Endothelial cell of umbilical vein (primary cell): Measurements from ENCODE around the gene CENPB. TPM values are rescaled to one million over a fixed set of nuclear protein-coding genes. Genes with fewer than 3 reads are reported as not detected.

Experiments used
- BruUV-seq: library from RNA; stranded (reverse); fragments of 400-500 nt; replicated peaks from 2 replicates; lab custom pipeline; 2021; lab: Mats Ljungman, UMichigan
- CTCF ChIA-PET: fragments of 300-600, 350-600 bp; sonication (Branson Sonifier 250); formaldehyde crosslinking; loops from one replicate; lab custom pipeline; 2021; ENCODE audit warnings: antibody characterized with exemption, inconsistent platforms; lab: Charles Lee
- POLR2A ChIA-PET: fragments of 300-600, 350-600 bp; sonication (Branson Sonifier 250); formaldehyde crosslinking; loops from one replicate; lab custom pipeline; 2021; ENCODE audit warnings: antibody characterized with exemption, inconsistent platforms; lab: Charles Lee
- DNase-seq: peaks from one replicate; pipeline ENCODE4 v3.0.0-alpha.2; 2011; ENCODE audit warnings: low read depth, low spot score
- FAIRE-seq: peaks from 2 replicates; lab custom pipeline; 2011; peaks lifted over from hg19 to GRCh38; lab: Jason Lieb, UNC
- H2AFZ ChIP-seq: 2 replicates; pipeline ENCODE4 v1.6.0; 2012; ENCODE audit warnings: low read depth, low read length, control low read depth, inconsistent platforms
- H3K27ac ChIP-seq: 2 replicates; pipeline ENCODE4 v1.5.1; 2011; ENCODE audit warnings: low read depth, mild to moderate bottlenecking, control low read depth, low read length, moderate library complexity; ENCODE audit not compliant: insufficient read depth
- H3K27me3 ChIP-seq, 2 experiments: 2 replicates each; pipeline versions ENCODE4 v1.6.0 to v1.6.1; 2011; ENCODE audit warnings: low read length in 2 of 2, mixed read lengths in 1 of 2; ENCODE audit not compliant: control insufficient read depth in 2 of 2, insufficient read depth in 2 of 2
- H3K36me3 ChIP-seq, 2 experiments: 2 replicates in 1 of 2; 3 replicates in 1 of 2; pipeline ENCODE4 v1.5.1; 2011; ENCODE audit warnings: low read length in 2 of 2, mild to moderate bottlenecking in 1 of 2, moderate library complexity in 1 of 2; ENCODE audit not compliant: control insufficient read depth in 2 of 2, insufficient read depth in 2 of 2; ENCODE audit errors: extremely low read depth in 1 of 2
- H3K4me1 ChIP-seq: 3 replicates; pipeline ENCODE4 v1.5.1; 2011; ENCODE audit warnings: mild to moderate bottlenecking, low read length; ENCODE audit not compliant: control insufficient read depth, insufficient read depth; ENCODE audit errors: extremely low read depth
- H3K4me2 ChIP-seq: 2 replicates; pipeline ENCODE4 v1.6.1; 2011; ENCODE audit warnings: low read length, control low read depth, mixed read lengths; ENCODE audit not compliant: insufficient read depth
- H3K4me3 ChIP-seq, 3 experiments: fragments of 200-600 bp in 1 of 3; sonication (generic), shearing (Covaris generic) in 1 of 3; replicated peaks in 1 of 3; 2 replicates each; pipeline ENCODE4 v1.5.1; 2011 to 2016; ENCODE audit warnings: control low read depth in 3 of 3, low read length in 3 of 3, mild to moderate bottlenecking in 2 of 3, inconsistent platforms in 1 of 3, low read depth in 1 of 3, moderate library complexity in 1 of 3; ENCODE audit not compliant: insufficient read depth in 1 of 3
- H3K79me2 ChIP-seq: 2 replicates; pipeline ENCODE4 v1.6.0; 2012; ENCODE audit warnings: low read length, inconsistent platforms; ENCODE audit not compliant: control insufficient read depth, insufficient read depth
- H3K9ac ChIP-seq: replicated peaks from 2 replicates; pipeline ENCODE3; 2011; ENCODE audit warnings: low read length, control low read depth; ENCODE audit not compliant: insufficient read depth; ENCODE audit errors: extremely low read depth
- H3K9me1 ChIP-seq: replicated peaks from 3 replicates; pipeline ENCODE4 v1.6.0; 2011; ENCODE audit warnings: mild to moderate bottlenecking, low read length; ENCODE audit not compliant: control insufficient read depth, insufficient read depth; ENCODE audit errors: extremely low read depth
- H3K9me3 ChIP-seq: replicated peaks from 2 replicates; pipeline ENCODE4 v1.5.1; 2012; ENCODE audit warnings: low read length, inconsistent platforms; ENCODE audit not compliant: control insufficient read depth, insufficient read depth
- H4K20me1 ChIP-seq: replicated peaks from 2 replicates; pipeline ENCODE3; 2011; ENCODE audit warnings: mild to moderate bottlenecking, low read length; ENCODE audit not compliant: control insufficient read depth, insufficient read depth; ENCODE audit errors: extremely low read depth
- CTCF ChIP-seq, 2 donors: IDR thresholded peaks; 1 replicate in 1 of 2; 2 replicates in 1 of 2; pipeline ENCODE4 v1.5.1; 2011; ENCODE audit warnings: low read length in 2 of 2, mild to moderate bottlenecking in 2 of 2, moderate library complexity in 2 of 2, control low read depth in 1 of 2, inconsistent platforms in 1 of 2, low read depth in 1 of 2; ENCODE audit not compliant: insufficient read depth in 1 of 2; ENCODE audit errors: extremely low read depth in 1 of 2
- EZH2 ChIP-seq: IDR thresholded peaks from 2 replicates; pipeline ENCODE4 v1.6.1; 2012; ENCODE audit warnings: borderline replicate concordance, low read depth, mild to moderate bottlenecking, moderate library complexity, low read length, inconsistent platforms; ENCODE audit not compliant: severe bottlenecking
- FOS ChIP-seq: IDR thresholded peaks from 2 replicates; pipeline ENCODE4 v1.6.1; 2011; ENCODE audit warnings: mild to moderate bottlenecking, low read length, moderate library complexity, borderline replicate concordance; ENCODE audit not compliant: insufficient read depth
- GATA2 ChIP-seq: IDR thresholded peaks from 2 replicates; pipeline ENCODE4 v1.7.0; 2011; ENCODE audit warnings: low read depth, mild to moderate bottlenecking, moderate library complexity, mixed read lengths, low read length; ENCODE audit not compliant: insufficient read length, insufficient read depth
- JUN ChIP-seq: IDR thresholded peaks from 2 replicates; pipeline ENCODE4 v1.6.1; 2011; ENCODE audit warnings: borderline replicate concordance, low read depth; ENCODE audit not compliant: insufficient read length, insufficient read depth
- MAX ChIP-seq: IDR thresholded peaks from 2 replicates; pipeline ENCODE4 v1.6.1; 2011; ENCODE audit not compliant: insufficient read depth, insufficient read length
- MYC ChIP-seq: IDR thresholded peaks from one replicate; pipeline ENCODE4 v1.6.1; 2011; ENCODE audit warnings: mild to moderate bottlenecking, low read depth, low read length
- POLR2A ChIP-seq: IDR thresholded peaks from 2 replicates; pipeline ENCODE4 v1.6.1; 2012; ENCODE audit warnings: low read depth, mild to moderate bottlenecking, control low read depth, low read length
- POLR2AphosphoS5 ChIP-seq: IDR thresholded peaks from 2 replicates; pipeline ENCODE4 v1.6.1; 2012; ENCODE audit warnings: low read depth, mild to moderate bottlenecking, control low read depth, low read length, moderate library complexity; ENCODE audit not compliant: insufficient read depth
- dilution Hi-C: fragments of 300-500 bp; cut with MboI; formaldehyde crosslinking; loops from one replicate; pipeline ENCODE4 v1.15.0; 2019; ENCODE audit warnings: low sequenced_read_pairs; ENCODE audit not compliant: extremely low pct_ligation_motif_present
- intact Hi-C: fragments of 100-400 bp; cut with micrococcal nuclease; formaldehyde crosslinking; loops from one replicate; pipeline ENCODE4 v1.10.0; 2022
- polyA plus RNA-seq, 4 experiments: library from polyadenylated mRNA; depleted of rRNA in 3 of 4; stranded (reverse) in 3 of 4; unstranded in 1 of 4; fragments of >200 nt; gene quantifications; 2 replicates each; pipeline versions ENCODE4 v1.2.1 to v1.2.3, GENCODE V29; 2011 to 2012; ENCODE audit warnings: missing spikeins in 1 of 4
- total RNA-seq: library from RNA; stranded (reverse); gene quantifications from 2 replicates; pipeline ENCODE4 v1.2.3, GENCODE V29; 2021

Gene CENPB
- total and polyA plus RNA-seq, 2 donors (not counting 3 experiments of a cell fraction or from before 2014, with no cell fraction given), result 30.4 to 90.3 TPM

- FAIRE-seq (no peak), DNase-seq (no peak)
- Histone ChIP-seq H3K9ac (no peak overlapping the region), H3K36me3 (peaks cover 0 to 9% of the 10 kb centered on the region in 2 experiments), H3K27me3 (no peaks in the 10 kb centered on the region), H3K9me3 (no peaks in the 10 kb centered on the region), H3K9me1 (no peaks in the 10 kb centered on the region), H3K4me2 (no peak overlapping the region), H2AFZ (no peak overlapping the region), H4K20me1 (no peaks in the 10 kb centered on the region), H3K4me1 (no peaks in the 10 kb centered on the region), H3K27ac (no peak overlapping the region), H3K4me3 (no peak overlapping the region), H3K79me2 (no peaks in the 10 kb centered on the region)
- no peak for TF ChIP-seq GATA2
- TF ChIP-seq CTCF (IDR thresholded peaks at IDR 0.05; ENCODE audit: extremely low read depth in 1 of 2, insufficient read depth in 1 of 2, low read depth in 1 of 2, low read length in 2 of 2), result no peak
- TF ChIP-seq POLR2AphosphoS5, result no peak
- TF ChIP-seq JUN, result no peak
- TF ChIP-seq EZH2, result no peak
- TF ChIP-seq MYC, result no peak
- TF ChIP-seq MAX, result no peak
- no peak for TF ChIP-seq POLR2A
- no peak for TF ChIP-seq FOS
- intact Hi-C loops (no loop called here), dilution Hi-C loops (no loop called here)
- CTCF ChIA-PET, result interaction anchor here (1.0 to 1.7 kb wide), 4 partner anchors 9 to 95 kb away, joined by 3 to 8 read pairs (median 4); no protein-coding TSS in a partner anchor
- no TSS peak for BruUV-seq
- POLR2A ChIA-PET, result no interaction called here
These were observed 26.7 kb downstream of the CENPB start for GRCh38 chr20:3759884-3760283.
